A549 (cell line): Measurements from ENCODE around the gene CD8B. TPM values are rescaled to one million over a fixed set of nuclear protein-coding genes. Genes with fewer than 3 reads are reported as not detected.

Experiments used
- ATAC-seq, 2 experiments: fragments of 200-7000 bp in 1 of 2; fragments of >200 bp in 1 of 2; cut with Nextera tagmentation in 1 of 2; cut with Tn5 transposase in 1 of 2; 3 replicates each; pipeline versions ENCODE4 v1.8.0 to v1.9.1; 2018 to 2020; ENCODE audit warnings: mild to moderate bottlenecking in 1 of 2, moderate library complexity in 1 of 2
- CTCF ChIA-PET: fragments of 300-600 bp; sonication (Branson Sonifier 250); formaldehyde crosslinking; extraction: SDS; loops from one replicate; lab custom pipeline; 2021; ENCODE audit warnings: antibody characterized with exemption, inconsistent platforms; lab: Yijun Ruan, JAX
- POLR2A ChIA-PET: fragments of 350-600 bp; formaldehyde crosslinking; extraction: SDS; loops from one replicate; lab custom pipeline; 2021; ENCODE audit warnings: antibody characterized with exemption, inconsistent platforms; lab: Yijun Ruan, JAX
- DNase-seq, 2 experiments: peaks; one replicate each; pipeline versions ENCODE4 v3.0.0 to v3.0.0-alpha.2; 2011 to 2016; ENCODE audit warnings: low read depth in 1 of 2, low spot score in 1 of 2
- FAIRE-seq: peaks from 2 replicates; lab custom pipeline; 2011; peaks lifted over from hg19 to GRCh38; lab: Jason Lieb, UNC
- H3K27ac ChIP-seq, 2 experiments: fragments of >200 bp; sonication (Bioruptor Twin); formaldehyde crosslinking; 3 replicates each; pipeline ENCODE4 v1.5.1; 2016 to 2017
- H3K4me1 ChIP-seq: fragments of >200 bp; sonication (Bioruptor Twin); formaldehyde crosslinking; 3 replicates; pipeline ENCODE4 v1.6.1; 2016
- H3K4me2 ChIP-seq: fragments of >200 bp; sonication (Bioruptor Twin); formaldehyde crosslinking; 3 replicates; pipeline ENCODE4 v1.6.1; 2016
- H3K4me3 ChIP-seq: fragments of >200 bp; sonication (Bioruptor Twin); formaldehyde crosslinking; 3 replicates; pipeline ENCODE4 v1.5.1; 2016
- H3K9me3 ChIP-seq: fragments of >200 bp; sonication (Bioruptor Twin); formaldehyde crosslinking; 3 replicates; pipeline ENCODE4 v1.6.1; 2016
- CBX2 ChIP-seq: fragments of 200-600 bp; sonication (generic); IDR thresholded peaks from 2 replicates; pipeline ENCODE4 v1.6.1; 2016; ENCODE audit warnings: low read depth, mild to moderate bottlenecking, borderline replicate concordance
- CEBPB ChIP-seq, 2 experiments: fragments of >200 bp in 1 of 2; sonication (Bioruptor Twin) in 1 of 2; formaldehyde crosslinking in 1 of 2; IDR thresholded peaks; 2 replicates each; pipeline ENCODE4 v1.6.1; 2012 to 2016
- CHD2 ChIP-seq: fragments of 150-350 bp; IDR thresholded peaks from 2 replicates; pipeline ENCODE4 v1.6.1; 2014; ENCODE audit warnings: low read length; ENCODE audit not compliant: partially characterized antibody
- CTCF ChIP-seq: fragments of >200 bp; sonication (Bioruptor Twin); formaldehyde crosslinking; IDR thresholded peaks from 3 replicates; pipeline ENCODE4 v1.5.1; 2016
- E2F6 ChIP-seq: IDR thresholded peaks from 2 replicates; pipeline ENCODE4 v1.6.1; 2012; ENCODE audit warnings: low read depth, borderline replicate concordance
- EHMT2 ChIP-seq: fragments of 200-600 bp; sonication (generic); IDR thresholded peaks from 2 replicates; pipeline ENCODE4 v1.6.1; 2016; ENCODE audit warnings: antibody characterized with exemption, low read depth, mild to moderate bottlenecking, moderate library complexity
- ELK1 ChIP-seq: fragments of 150-350 bp; IDR thresholded peaks from 2 replicates; pipeline ENCODE4 v1.6.1; 2014; ENCODE audit warnings: low read depth, mild to moderate bottlenecking, low read length
- ESRRA ChIP-seq: fragments of 150-350 bp; IDR thresholded peaks from 2 replicates; pipeline ENCODE4 v1.6.1; 2014; ENCODE audit warnings: mild to moderate bottlenecking, low read length, borderline replicate concordance
- HES2 ChIP-seq: fragments of >200 bp; sonication (Bioruptor Twin); formaldehyde crosslinking; IDR thresholded peaks from 2 replicates; pipeline ENCODE4 v1.6.1; 2016
- HEYL ChIP-seq: fragments of 250-450 bp; sonication (Bioruptor Pico); IDR thresholded peaks from 2 replicates; pipeline ENCODE4 v1.8.0; 2021; ENCODE audit warnings: mild to moderate bottlenecking, moderate library complexity
- HMGXB4 ChIP-seq: fragments of 250-450 bp; sonication (Bioruptor Pico); IDR thresholded peaks from 2 replicates; pipeline ENCODE4 v1.5.0; 2021; ENCODE audit warnings: mild to moderate bottlenecking, moderate library complexity, borderline replicate concordance
- NPAS2 ChIP-seq: fragments of 250-450 bp; sonication (Bioruptor Pico); IDR thresholded peaks from 2 replicates; pipeline ENCODE4 v1.8.0; 2022; ENCODE audit warnings: mild to moderate bottlenecking, moderate library complexity, borderline replicate concordance
- NR3C1 ChIP-seq: fragments of >200 bp; sonication (Bioruptor Twin); formaldehyde crosslinking; IDR thresholded peaks from 3 replicates; pipeline ENCODE4 v1.6.1; 2017
- PBX3 ChIP-seq: IDR thresholded peaks from 2 replicates; pipeline ENCODE4 v1.6.1; 2012
- PHF8 ChIP-seq: fragments of 200-600 bp; sonication (generic); IDR thresholded peaks from 2 replicates; pipeline ENCODE4 v1.6.1; 2016; ENCODE audit warnings: low read depth, mild to moderate bottlenecking, antibody characterized with exemption, moderate library complexity, borderline replicate concordance
- POLR2A ChIP-seq: IDR thresholded peaks from 2 replicates; pipeline ENCODE4 v1.6.1; 2012; ENCODE audit warnings: mild to moderate bottlenecking, low read length
- POLR2AphosphoS2 ChIP-seq: conservative IDR thresholded peaks from 2 replicates; pipeline ENCODE4 v1.6.1; 2012; ENCODE audit warnings: low read length, improper control_type of control experiment, inconsistent platforms
- RAD21 ChIP-seq, 2 experiments: fragments of >200 bp in 1 of 2; sonication (Bioruptor Twin) in 1 of 2; formaldehyde crosslinking in 1 of 2; IDR thresholded peaks in 1 of 2; conservative IDR thresholded peaks in 1 of 2; 2 replicates in 1 of 2; 3 replicates in 1 of 2; pipeline ENCODE4 v1.6.1; 2012 to 2018; ENCODE audit warnings: inconsistent platforms in 1 of 2
- REST ChIP-seq: fragments of 200-600 bp; sonication (generic); IDR thresholded peaks from 2 replicates; pipeline ENCODE4 v1.6.1; 2016; ENCODE audit warnings: antibody characterized with exemption, mild to moderate bottlenecking, moderate library complexity
- RFX5 ChIP-seq: fragments of 450-650 bp; IDR thresholded peaks from 2 replicates; pipeline ENCODE4 v1.7.1; 2014; ENCODE audit warnings: antibody characterized with exemption, mild to moderate bottlenecking, moderate library complexity
- TFCP2L1 ChIP-seq: fragments of 250-450 bp; sonication (Bioruptor Pico); IDR thresholded peaks from 2 replicates; pipeline ENCODE4 v1.5.0; 2021; ENCODE audit warnings: mild to moderate bottlenecking
- TP53 ChIP-seq: fragments of 250-450 bp; sonication (Bioruptor Pico); IDR thresholded peaks from 2 replicates; pipeline ENCODE4 v1.5.0; 2021; ENCODE audit warnings: mild to moderate bottlenecking, moderate library complexity
- USF2 ChIP-seq: fragments of 450-650 bp; IDR thresholded peaks from 2 replicates; pipeline ENCODE4 v1.6.1; 2014; ENCODE audit warnings: antibody characterized with exemption
- ZC3H11A ChIP-seq: fragments of 450-650 bp; IDR thresholded peaks from 2 replicates; pipeline ENCODE4 v1.6.1; 2014; ENCODE audit warnings: antibody characterized with exemption, mild to moderate bottlenecking
- ZNF302 ChIP-seq: fragments of 250-450 bp; sonication (Bioruptor Pico); IDR thresholded peaks from 2 replicates; pipeline ENCODE4 v1.9.0; 2021; ENCODE audit warnings: inconsistent platforms, mild to moderate bottlenecking, moderate library complexity
- WGBS: methylation state at CpG from one replicate; pipeline ENCODE4 v1.1.6; 2017; ENCODE audit errors: missing lambda C conversion rate; 5-methylcytosine and 5-hydroxymethylcytosine counted together
- polyA plus RNA-seq, 4 experiments: library from polyadenylated mRNA; depleted of rRNA in 3 of 4; stranded (reverse); fragments of >200 nt; fragmentation: RNase III in 1 of 4; extraction: RNeasy Plus Mini Kit Qiagen cat#74134 plus additional on column Dnase treatment in 1 of 4; gene quantifications; 2 replicates in 3 of 4; 3 replicates in 1 of 4; pipeline ENCODE4 v1.2.3, GENCODE V29; 2011 to 2017

Gene CD8B
- polyA plus RNA-seq, 2 of the 4 experiments (the other 2 are of a cell fraction): not detected

GRCh38 chr2:86821306-86821705 is 40.4 kb downstream of the CD8B start:
- peaks cover 9% of the 10 kb centered on the region; the same call in 2 of the 3 replicates for H3K9me3 ChIP-seq
- H3K27ac ChIP-seq: no peak overlapping the region
- H3K4me2 ChIP-seq: no peak overlapping the region
- POLR2A ChIA-PET: no interaction called here
- CTCF ChIA-PET: interaction anchor here (0.6 to 1.6 kb wide), 3 partner anchors 10 to 14 kb away, joined by 3 read pairs; no protein-coding TSS in a partner anchor
- ATAC-seq (no peak), DNase-seq (no peak), FAIRE-seq (no peak)
- 76% methylated on average over 13 of the region's 13 CpGs for WGBS
- no peak overlapping the region for H3K4me3 ChIP-seq
- no peak for TF ChIP-seq POLR2AphosphoS2
- no peak for TF ChIP-seq E2F6
- TF ChIP-seq NR3C1: no peak
- TF ChIP-seq NPAS2 (CRISPR knock-in tag): no peak
- no peak for TF ChIP-seq POLR2A
- TF ChIP-seq TP53: no peak
- TF ChIP-seq ESRRA: no peak
- TF ChIP-seq PHF8: no peak
- TF ChIP-seq ZNF302 (CRISPR knock-in tag): no peak
- no peak for TF ChIP-seq HES2
- TF ChIP-seq EHMT2: no peak
- TF ChIP-seq USF2: no peak
- no peak for TF ChIP-seq PBX3
- TF ChIP-seq TFCP2L1 (CRISPR knock-in tag): no peak
- no peak for TF ChIP-seq CEBPB (IDR thresholded peaks at IDR 0.05)
- no peak for TF ChIP-seq RFX5
- no peak for TF ChIP-seq HEYL (CRISPR knock-in tag)
- no peak for TF ChIP-seq CHD2
- TF ChIP-seq HMGXB4 (CRISPR knock-in tag): no peak
- no peak for TF ChIP-seq CBX2
- H3K4me1 ChIP-seq: no peaks in the 10 kb centered on the region

- ATAC-seq: no peak
- Histone ChIP-seq H3K4me1 (peaks cover 5% of the 10 kb centered on the region; the same call in 1 of the 3 replicates), H3K9me3 (peaks cover 9% of the 10 kb centered on the region; the same call in 2 of the 3 replicates), H3K4me3 (no peak overlapping the region), H3K4me2 (no peak overlapping the region), H3K27ac (no peak overlapping the region)
- no peak for DNase-seq
- ChIA-PET POLR2A (no interaction called here), CTCF (interaction anchor here (1.1 kb wide), 1 partner anchor 10 kb away, joined by 9 read pairs; no protein-coding TSS in a partner anchor)
- no peak for FAIRE-seq
- WGBS: 77% methylated on average over 2 of the region's 2 CpGs
- TF ChIP-seq RAD21 (conservative IDR thresholded peaks at IDR 0.05 in 1 of 2, IDR thresholded peaks at IDR 0.05 in 1 of 2): no peak
- TF ChIP-seq CTCF: no peak
- no peak for TF ChIP-seq ZC3H11A
- TF ChIP-seq REST: no peak
- TF ChIP-seq ELK1: no peak
- no peak for TF ChIP-seq PBX3
- TF ChIP-seq TP53: no peak
Observed at GRCh38 chr2:86818957-86819356, 42.7 kb downstream of the CD8B start.
